Measurements from ENCODE around the gene DNPEP. TPM values are rescaled to one million over a fixed set of nuclear protein-coding genes. Genes with fewer than 3 reads are reported as not detected.

Gene DNPEP
- total and polyA plus RNA-seq, 2 experiments from 2014 or later = 49.2 to 67.9 TPM

DNA sequence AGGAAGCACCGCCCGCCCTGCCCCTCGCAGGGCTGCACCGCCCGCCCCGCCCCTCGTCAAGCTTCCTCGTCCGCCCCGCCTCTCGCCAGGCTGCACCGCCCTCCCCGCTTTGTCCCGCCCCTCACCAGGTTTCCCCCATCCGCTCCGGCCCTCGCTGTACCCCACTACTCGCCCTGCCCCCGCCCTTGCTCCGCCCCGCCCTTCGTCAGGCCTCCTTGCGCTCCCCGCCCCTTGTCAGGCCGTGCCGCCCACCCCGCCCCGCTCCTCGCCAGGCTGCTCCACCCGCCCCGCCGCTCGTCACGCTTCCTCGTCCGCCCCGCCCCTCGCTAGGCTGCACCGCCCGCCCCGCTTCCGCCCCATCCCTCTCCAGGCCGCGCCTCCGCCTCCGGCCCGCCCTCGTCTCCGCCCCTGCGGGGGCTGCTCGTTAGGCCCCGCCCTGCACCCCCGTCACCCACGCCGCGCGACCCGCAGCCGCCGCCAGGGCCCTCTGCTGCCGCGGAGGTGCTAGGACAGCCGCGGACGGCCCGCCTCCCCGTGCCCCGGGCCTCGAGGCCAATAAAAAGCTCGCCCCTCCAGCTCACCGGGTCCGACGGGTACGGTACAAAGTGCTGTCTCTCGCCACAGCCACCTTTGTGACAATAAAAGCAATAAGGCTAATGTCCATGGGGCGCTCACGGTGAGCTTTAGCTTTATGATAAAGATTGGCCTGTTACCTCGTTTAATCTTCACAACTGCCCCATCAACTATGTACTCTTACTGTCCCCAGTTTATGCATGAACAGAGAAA lies 602 bp upstream of the DNPEP start:
- DNase-seq (ENCODE audit: low spot score) (peak; percentile 96), ATAC-seq (peak; percentile 62)
- Mint-ChIP-seq H3K4me3 (peak overlapping the region; percentile 73), H3K27ac (no peak overlapping the region), H3K9me3 (no peaks in the 10 kb centered on the region), H3K36me3 (ENCODE audit: low read depth) (peaks cover 25% of the 10 kb centered on the region), H3K27me3 (ENCODE audit: insufficient read depth, low read depth, poor library complexity) (peaks cover 6% of the 10 kb centered on the region), H3K4me1 (peaks cover 7% of the 10 kb centered on the region)
- Histone ChIP-seq H3K4me3 (peak overlapping the region; percentile 56), H3K79me2 (replicated peaks; ENCODE audit: insufficient read depth) (no peaks in the 10 kb centered on the region), H4K20me1 (replicated peaks; ENCODE audit: insufficient read depth) (no peaks in the 10 kb centered on the region), H3K4me2 (peak overlapping the region; percentile 71), H3K27me3 (ENCODE audit: insufficient read depth) (no peaks in the 10 kb centered on the region), H3F3A (replicated peaks; ENCODE audit: low read depth) (peaks cover 7% of the 10 kb centered on the region; the same call in 1 of the 2 replicates), H3K9me2 (ENCODE audit: insufficient read depth) (no peaks in the 10 kb centered on the region), H3K4me1 (ENCODE audit: insufficient read depth) (no peaks in the 10 kb centered on the region), H3K36me3 (ENCODE audit: insufficient read depth) (0 out of 2 replicates have a peak, but pooled peaks cover 4% of the 10 kb centered on the region), H2AFZ (peak overlapping the region; percentile 99), H3K27ac (ENCODE audit: low read depth) (no peak overlapping the region)
- TF ChIP-seq STAT1 (IDR thresholded peaks at IDR 0.05; ENCODE audit: unreplicated experiment) (peak; percentile 92), NANOG (IDR thresholded peaks at IDR 0.05; ENCODE audit: borderline replicate concordance) (no peak), POLR2AphosphoS5 (IDR thresholded peaks at IDR 0.05; ENCODE audit: low read depth) (peak; percentile 48; the same call in 1 of the 2 replicates), CREB1 (CRISPR knock-in tag; IDR thresholded peaks at IDR 0.05; ENCODE audit: low read depth) (peak; percentile 70), ZNF331 (CRISPR knock-in tag; IDR thresholded peaks at IDR 0.05; ENCODE audit: low read depth) (no peak), ZNF114 (CRISPR knock-in tag; IDR thresholded peaks at IDR 0.05) (no peak), EZH2phosphoT487 (IDR thresholded peaks at IDR 0.05; ENCODE audit: unreplicated experiment) (no peak), EZH2 (IDR thresholded peaks at IDR 0.05; ENCODE audit: low read depth, unreplicated experiment) (no peak), JUNB (IDR thresholded peaks at IDR 0.05; ENCODE audit: unreplicated experiment) (no peak)
- TF ChIP-seq, protein P1, sequence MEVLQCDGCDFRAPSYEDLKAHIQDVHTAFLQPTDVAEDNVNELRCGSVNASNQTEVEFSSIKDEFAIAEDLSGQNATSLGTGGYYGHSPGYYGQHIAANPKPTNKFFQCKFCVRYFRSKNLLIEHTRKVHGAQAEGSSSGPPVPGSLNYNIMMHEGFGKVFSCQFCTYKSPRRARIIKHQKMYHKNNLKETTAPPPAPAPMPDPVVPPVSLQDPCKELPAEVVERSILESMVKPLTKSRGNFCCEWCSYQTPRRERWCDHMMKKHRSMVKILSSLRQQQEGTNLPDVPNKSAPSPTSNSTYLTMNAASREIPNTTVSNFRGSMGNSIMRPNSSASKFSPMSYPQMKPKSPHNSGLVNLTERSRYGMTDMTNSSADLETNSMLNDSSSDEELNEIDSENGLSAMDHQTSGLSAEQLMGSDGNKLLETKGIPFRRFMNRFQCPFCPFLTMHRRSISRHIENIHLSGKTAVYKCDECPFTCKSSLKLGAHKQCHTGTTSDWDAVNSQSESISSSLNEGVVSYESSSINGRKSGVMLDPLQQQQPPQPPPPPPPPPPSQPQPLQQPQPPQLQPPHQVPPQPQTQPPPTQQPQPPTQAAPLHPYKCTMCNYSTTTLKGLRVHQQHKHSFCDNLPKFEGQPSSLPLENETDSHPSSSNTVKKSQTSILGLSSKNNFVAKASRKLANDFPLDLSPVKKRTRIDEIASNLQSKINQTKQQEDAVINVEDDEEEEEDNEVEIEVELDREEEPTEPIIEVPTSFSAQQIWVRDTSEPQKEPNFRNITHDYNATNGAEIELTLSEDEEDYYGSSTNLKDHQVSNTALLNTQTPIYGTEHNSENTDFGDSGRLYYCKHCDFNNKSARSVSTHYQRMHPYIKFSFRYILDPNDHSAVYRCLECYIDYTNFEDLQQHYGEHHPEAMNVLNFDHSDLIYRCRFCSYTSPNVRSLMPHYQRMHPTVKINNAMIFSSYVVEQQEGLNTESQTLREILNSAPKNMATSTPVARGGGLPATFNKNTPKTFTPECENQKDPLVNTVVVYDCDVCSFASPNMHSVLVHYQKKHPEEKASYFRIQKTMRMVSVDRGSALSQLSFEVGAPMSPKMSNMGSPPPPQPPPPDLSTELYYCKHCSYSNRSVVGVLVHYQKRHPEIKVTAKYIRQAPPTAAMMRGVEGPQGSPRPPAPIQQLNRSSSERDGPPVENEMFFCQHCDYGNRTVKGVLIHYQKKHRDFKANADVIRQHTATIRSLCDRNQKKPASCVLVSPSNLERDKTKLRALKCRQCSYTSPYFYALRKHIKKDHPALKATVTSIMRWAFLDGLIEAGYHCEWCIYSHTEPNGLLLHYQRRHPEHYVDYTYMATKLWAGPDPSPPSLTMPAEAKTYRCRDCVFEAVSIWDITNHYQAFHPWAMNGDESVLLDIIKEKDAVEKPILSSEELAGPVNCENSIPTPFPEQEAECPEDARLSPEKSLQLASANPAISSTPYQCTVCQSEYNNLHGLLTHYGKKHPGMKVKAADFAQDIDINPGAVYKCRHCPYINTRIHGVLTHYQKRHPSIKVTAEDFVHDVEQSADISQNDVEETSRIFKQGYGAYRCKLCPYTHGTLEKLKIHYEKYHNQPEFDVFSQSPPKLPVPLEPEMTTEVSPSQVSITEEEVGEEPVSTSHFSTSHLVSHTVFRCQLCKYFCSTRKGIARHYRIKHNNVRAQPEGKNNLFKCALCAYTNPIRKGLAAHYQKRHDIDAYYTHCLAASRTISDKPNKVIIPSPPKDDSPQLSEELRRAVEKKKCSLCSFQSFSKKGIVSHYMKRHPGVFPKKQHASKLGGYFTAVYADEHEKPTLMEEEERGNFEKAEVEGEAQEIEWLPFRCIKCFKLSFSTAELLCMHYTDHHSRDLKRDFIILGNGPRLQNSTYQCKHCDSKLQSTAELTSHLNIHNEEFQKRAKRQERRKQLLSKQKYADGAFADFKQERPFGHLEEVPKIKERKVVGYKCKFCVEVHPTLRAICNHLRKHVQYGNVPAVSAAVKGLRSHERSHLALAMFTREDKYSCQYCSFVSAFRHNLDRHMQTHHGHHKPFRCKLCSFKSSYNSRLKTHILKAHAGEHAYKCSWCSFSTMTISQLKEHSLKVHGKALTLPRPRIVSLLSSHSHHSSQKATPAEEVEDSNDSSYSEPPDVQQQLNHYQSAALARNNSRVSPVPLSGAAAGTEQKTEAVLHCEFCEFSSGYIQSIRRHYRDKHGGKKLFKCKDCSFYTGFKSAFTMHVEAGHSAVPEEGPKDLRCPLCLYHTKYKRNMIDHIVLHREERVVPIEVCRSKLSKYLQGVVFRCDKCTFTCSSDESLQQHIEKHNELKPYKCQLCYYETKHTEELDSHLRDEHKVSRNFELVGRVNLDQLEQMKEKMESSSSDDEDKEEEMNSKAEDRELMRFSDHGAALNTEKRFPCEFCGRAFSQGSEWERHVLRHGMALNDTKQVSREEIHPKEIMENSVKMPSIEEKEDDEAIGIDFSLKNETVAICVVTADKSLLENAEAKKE (CRISPR knock-in tag; IDR thresholded peaks at IDR 0.05) = no peak
- TF ChIP-seq, protein P2, sequence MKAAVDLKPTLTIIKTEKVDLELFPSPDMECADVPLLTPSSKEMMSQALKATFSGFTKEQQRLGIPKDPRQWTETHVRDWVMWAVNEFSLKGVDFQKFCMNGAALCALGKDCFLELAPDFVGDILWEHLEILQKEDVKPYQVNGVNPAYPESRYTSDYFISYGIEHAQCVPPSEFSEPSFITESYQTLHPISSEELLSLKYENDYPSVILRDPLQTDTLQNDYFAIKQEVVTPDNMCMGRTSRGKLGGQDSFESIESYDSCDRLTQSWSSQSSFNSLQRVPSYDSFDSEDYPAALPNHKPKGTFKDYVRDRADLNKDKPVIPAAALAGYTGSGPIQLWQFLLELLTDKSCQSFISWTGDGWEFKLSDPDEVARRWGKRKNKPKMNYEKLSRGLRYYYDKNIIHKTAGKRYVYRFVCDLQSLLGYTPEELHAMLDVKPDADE (IDR thresholded peaks at IDR 0.05) = no peak
- TF ChIP-seq, protein P3, sequence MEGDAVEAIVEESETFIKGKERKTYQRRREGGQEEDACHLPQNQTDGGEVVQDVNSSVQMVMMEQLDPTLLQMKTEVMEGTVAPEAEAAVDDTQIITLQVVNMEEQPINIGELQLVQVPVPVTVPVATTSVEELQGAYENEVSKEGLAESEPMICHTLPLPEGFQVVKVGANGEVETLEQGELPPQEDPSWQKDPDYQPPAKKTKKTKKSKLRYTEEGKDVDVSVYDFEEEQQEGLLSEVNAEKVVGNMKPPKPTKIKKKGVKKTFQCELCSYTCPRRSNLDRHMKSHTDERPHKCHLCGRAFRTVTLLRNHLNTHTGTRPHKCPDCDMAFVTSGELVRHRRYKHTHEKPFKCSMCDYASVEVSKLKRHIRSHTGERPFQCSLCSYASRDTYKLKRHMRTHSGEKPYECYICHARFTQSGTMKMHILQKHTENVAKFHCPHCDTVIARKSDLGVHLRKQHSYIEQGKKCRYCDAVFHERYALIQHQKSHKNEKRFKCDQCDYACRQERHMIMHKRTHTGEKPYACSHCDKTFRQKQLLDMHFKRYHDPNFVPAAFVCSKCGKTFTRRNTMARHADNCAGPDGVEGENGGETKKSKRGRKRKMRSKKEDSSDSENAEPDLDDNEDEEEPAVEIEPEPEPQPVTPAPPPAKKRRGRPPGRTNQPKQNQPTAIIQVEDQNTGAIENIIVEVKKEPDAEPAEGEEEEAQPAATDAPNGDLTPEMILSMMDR (conservative IDR thresholded peaks at IDR 0.05; ENCODE audit: low read depth in 2 of 2) = peak; percentile 49 to 55
- TF ChIP-seq, protein P4, sequence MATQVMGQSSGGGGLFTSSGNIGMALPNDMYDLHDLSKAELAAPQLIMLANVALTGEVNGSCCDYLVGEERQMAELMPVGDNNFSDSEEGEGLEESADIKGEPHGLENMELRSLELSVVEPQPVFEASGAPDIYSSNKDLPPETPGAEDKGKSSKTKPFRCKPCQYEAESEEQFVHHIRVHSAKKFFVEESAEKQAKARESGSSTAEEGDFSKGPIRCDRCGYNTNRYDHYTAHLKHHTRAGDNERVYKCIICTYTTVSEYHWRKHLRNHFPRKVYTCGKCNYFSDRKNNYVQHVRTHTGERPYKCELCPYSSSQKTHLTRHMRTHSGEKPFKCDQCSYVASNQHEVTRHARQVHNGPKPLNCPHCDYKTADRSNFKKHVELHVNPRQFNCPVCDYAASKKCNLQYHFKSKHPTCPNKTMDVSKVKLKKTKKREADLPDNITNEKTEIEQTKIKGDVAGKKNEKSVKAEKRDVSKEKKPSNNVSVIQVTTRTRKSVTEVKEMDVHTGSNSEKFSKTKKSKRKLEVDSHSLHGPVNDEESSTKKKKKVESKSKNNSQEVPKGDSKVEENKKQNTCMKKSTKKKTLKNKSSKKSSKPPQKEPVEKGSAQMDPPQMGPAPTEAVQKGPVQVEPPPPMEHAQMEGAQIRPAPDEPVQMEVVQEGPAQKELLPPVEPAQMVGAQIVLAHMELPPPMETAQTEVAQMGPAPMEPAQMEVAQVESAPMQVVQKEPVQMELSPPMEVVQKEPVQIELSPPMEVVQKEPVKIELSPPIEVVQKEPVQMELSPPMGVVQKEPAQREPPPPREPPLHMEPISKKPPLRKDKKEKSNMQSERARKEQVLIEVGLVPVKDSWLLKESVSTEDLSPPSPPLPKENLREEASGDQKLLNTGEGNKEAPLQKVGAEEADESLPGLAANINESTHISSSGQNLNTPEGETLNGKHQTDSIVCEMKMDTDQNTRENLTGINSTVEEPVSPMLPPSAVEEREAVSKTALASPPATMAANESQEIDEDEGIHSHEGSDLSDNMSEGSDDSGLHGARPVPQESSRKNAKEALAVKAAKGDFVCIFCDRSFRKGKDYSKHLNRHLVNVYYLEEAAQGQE (IDR thresholded peaks at IDR 0.05; ENCODE audit: unreplicated experiment) = no peak
